HEK293 (cell line): ENCODE data around the gene STK35.

Source experiments
- CTCF ChIA-PET: fragments of 350-600 bp; formaldehyde crosslinking; extraction: SDS; loops from one replicate; lab custom pipeline; 2021; ENCODE audit warnings: antibody characterized with exemption; lab: Yijun Ruan, JAX
- POLR2A ChIA-PET: fragments of 300-600 bp; formaldehyde crosslinking; extraction: SDS; loops from one replicate; lab custom pipeline; 2020; ENCODE audit warnings: antibody characterized with exemption, inconsistent platforms; lab: Yijun Ruan, JAX
- H3K27ac ChIP-seq: fragments of 200-500 bp; sonication (Bioruptor generic); 2 replicates; pipeline ENCODE4 v1.5.1; 2014; ENCODE audit warnings: low read depth, low read length, control low read depth, inconsistent platforms; ENCODE audit errors: extremely low read depth
- H3K36me3 ChIP-seq, 2 experiments: fragments of 200-500 bp in 1 of 2; sonication (Bioruptor generic) in 1 of 2; 1 replicate in 1 of 2; 2 replicates in 1 of 2; pipeline ENCODE4 v1.5.1; 2014 to 2017; ENCODE audit warnings: inconsistent platforms in 2 of 2, low read length in 2 of 2; ENCODE audit not compliant: control insufficient read depth in 2 of 2, insufficient read depth in 1 of 2
- H3K4me1 ChIP-seq: fragments of 200-500 bp; sonication (Bioruptor generic); 2 replicates; pipeline ENCODE4 v1.5.1; 2014; ENCODE audit warnings: mild to moderate bottlenecking, low read length, inconsistent platforms; ENCODE audit not compliant: control insufficient read depth, insufficient read depth
- H3K4me3 ChIP-seq: 2 replicates; pipeline ENCODE4 v1.5.1; 2011; ENCODE audit warnings: low read depth, mild to moderate bottlenecking, control low read depth, low read length, moderate library complexity
- H3K9me3 ChIP-seq: fragments of 200-500 bp; sonication (Bioruptor generic); 2 replicates; pipeline ENCODE4 v1.5.1; 2014; ENCODE audit warnings: low read depth, low read length, inconsistent platforms; ENCODE audit not compliant: control insufficient read depth, insufficient read depth
- CTCF ChIP-seq: fragments of 450-650 bp; formaldehyde crosslinking; IDR thresholded peaks from 2 replicates; pipeline ENCODE4 v1.5.1; 2016; ENCODE audit warnings: missing biosample characterization, missing genetic modification characterization
- PRDM1 ChIP-seq: fragments of 450-650 bp; formaldehyde crosslinking; IDR thresholded peaks from 2 replicates; pipeline ENCODE4; 2016; ENCODE audit warnings: missing biosample characterization, missing genetic modification characterization
- PRDM4 ChIP-seq: fragments of 450-650 bp; formaldehyde crosslinking; IDR thresholded peaks from 2 replicates; pipeline ENCODE4 v1.5.1; 2017; ENCODE audit warnings: missing biosample characterization, missing genetic modification characterization
- RBAK ChIP-seq: fragments of 450-650 bp; formaldehyde crosslinking; IDR thresholded peaks from 2 replicates; pipeline ENCODE4 v1.5.1; 2016; ENCODE audit warnings: missing biosample characterization, missing genetic modification characterization
- YY2 ChIP-seq: fragments of 450-650 bp; formaldehyde crosslinking; IDR thresholded peaks from 2 replicates; pipeline ENCODE4 v1.5.1; 2016; ENCODE audit warnings: missing biosample characterization, missing genetic modification characterization
- ZBTB21 ChIP-seq: fragments of 450-650 bp; formaldehyde crosslinking; IDR thresholded peaks from 2 replicates; pipeline ENCODE4 v1.5.1; 2017; ENCODE audit warnings: missing biosample characterization, missing genetic modification characterization
- ZNF133 ChIP-seq: fragments of 450-650 bp; formaldehyde crosslinking; IDR thresholded peaks from 2 replicates; pipeline ENCODE4 v1.5.1; 2016; ENCODE audit warnings: missing biosample characterization, missing genetic modification characterization
- ZNF138 ChIP-seq: fragments of 450-650 bp; formaldehyde crosslinking; IDR thresholded peaks from 2 replicates; pipeline ENCODE4 v1.5.1; 2016; ENCODE audit warnings: missing biosample characterization, missing genetic modification characterization, borderline replicate concordance
- ZNF148 ChIP-seq: fragments of 450-650 bp; formaldehyde crosslinking; IDR thresholded peaks from 2 replicates; pipeline ENCODE4 v1.5.0; 2017; ENCODE audit warnings: missing biosample characterization, missing genetic modification characterization, borderline replicate concordance
- ZNF169 ChIP-seq: fragments of 450-650 bp; formaldehyde crosslinking; IDR thresholded peaks from 2 replicates; pipeline ENCODE4 v1.5.1; 2016; ENCODE audit warnings: missing biosample characterization, missing genetic modification characterization
- ZNF202 ChIP-seq: fragments of 450-650 bp; formaldehyde crosslinking; IDR thresholded peaks from 2 replicates; pipeline ENCODE4 v1.5.1; 2016; ENCODE audit warnings: missing biosample characterization, missing genetic modification characterization, borderline replicate concordance
- ZNF221 ChIP-seq: fragments of 450-650 bp; formaldehyde crosslinking; IDR thresholded peaks from 2 replicates; pipeline ENCODE4 v1.5.1; 2017; ENCODE audit warnings: missing biosample characterization, missing genetic modification characterization, borderline replicate concordance
- ZNF266 ChIP-seq: fragments of 450-650 bp; formaldehyde crosslinking; IDR thresholded peaks from 2 replicates; pipeline ENCODE4 v1.5.1; 2016; ENCODE audit warnings: missing biosample characterization, missing genetic modification characterization, low read depth
- ZNF280D ChIP-seq: fragments of 450-650 bp; formaldehyde crosslinking; IDR thresholded peaks from 2 replicates; pipeline ENCODE4 v1.5.1; 2016; ENCODE audit warnings: missing biosample characterization, missing genetic modification characterization
- ZNF561 ChIP-seq: fragments of 450-650 bp; IDR thresholded peaks from 2 replicates; pipeline ENCODE4 v1.5.1; 2018; ENCODE audit warnings: missing biosample characterization, missing genetic modification characterization, borderline replicate concordance
- ZNF621 ChIP-seq: fragments of 450-650 bp; formaldehyde crosslinking; IDR thresholded peaks from 2 replicates; pipeline ENCODE4 v1.5.1; 2017; ENCODE audit warnings: missing biosample characterization, missing genetic modification characterization

The STK35 gene

GRCh38 chr20:2172305-2173175, 70.9 kb downstream of the STK35 start (continued):
- peak; percentile 84 for TF ChIP-seq CTCF (tag by site-specific recombination)
- TF ChIP-seq ZNF266 (tag by site-specific recombination), result peak; percentile 98
- TF ChIP-seq ZNF138, result peak; percentile 77; the same call in 1 of the 2 replicates
- no peak for TF ChIP-seq PRDM1 (tag by site-specific recombination)
- TF ChIP-seq ZNF133 (tag by site-specific recombination), result no peak
- TF ChIP-seq ZNF169, result no peak
- TF ChIP-seq ZNF280D (tag by site-specific recombination), result no peak
- no peak for TF ChIP-seq YY2 (tag by site-specific recombination)
- no peak for TF ChIP-seq ZNF221 (tag by site-specific recombination)
- TF ChIP-seq PRDM4 (tag by site-specific recombination), result peak; percentile 30; the same call in 1 of the 2 replicates
- no peak for TF ChIP-seq ZNF621 (tag by site-specific recombination)
- TF ChIP-seq ZNF202 (tag by site-specific recombination), result peak; percentile 98
- peak; percentile 65 for TF ChIP-seq ZBTB21 (tag by site-specific recombination)

GRCh38 chr20:2173186-2173585, 71.6 kb downstream of the STK35 start:
- POLR2A ChIA-PET, result interaction anchor here (1.0 kb wide), 1 partner anchor 70 kb away, joined by 5 read pairs; no protein-coding TSS in a partner anchor
- no peak overlapping the region for H3K4me3 ChIP-seq
- H3K27ac ChIP-seq, result no peak overlapping the region
- CTCF ChIA-PET, result interaction anchor here (0.5 to 6.0 kb wide), 41 partner anchors 10 to 773 kb away, joined by 3 to 80 read pairs (median 6); no protein-coding TSS in a partner anchor
- TF ChIP-seq ZNF561 (tag by site-specific recombination) (no peak), RBAK (tag by site-specific recombination) (no peak), ZNF148 (tag by site-specific recombination) (no peak)
- TF ChIP-seq, all 188 proteins: peak for 0
- H3K36me3 ChIP-seq, result no peaks in the 10 kb centered on the region
- H3K4me1 ChIP-seq, result no peaks in the 10 kb centered on the region
- H3K9me3 ChIP-seq, result no peaks in the 10 kb centered on the region
